GM21515 (cell line): ENCODE results near the gene ITPR1.

Source experiments
- ATAC-seq: cut with Tn5 transposase; IDR thresholded peaks from one replicate; pipeline ENCODE4 v1.9.1; 2021; ENCODE audit not compliant: unreplicated experiment

ITPR1 gene

GRCh38 chr3:4738737-4739274 lies 245.7 kb downstream of the ITPR1 start:
- ATAC-seq: no peak

GRCh38 chr3:4739289-4740236 lies 246.4 kb downstream of the ITPR1 start:
- ATAC-seq: no peak

- no peak for ATAC-seq
These were observed 247.4 kb downstream of the ITPR1 start for GRCh38 chr3:4740397-4741105.

GRCh38 chr3:4741106-4741403 lies 247.9 kb downstream of the ITPR1 start:
- ATAC-seq: no peak

- no peak for ATAC-seq
These were observed 248.5 kb downstream of the ITPR1 start for GRCh38 chr3:4741404-4742307.

- ATAC-seq: no peak
These were observed 249.2 kb downstream of the ITPR1 start for GRCh38 chr3:4742359-4742758.

- ATAC-seq: no peak
These were observed 250.2 kb downstream of the ITPR1 start for GRCh38 chr3:4743371-4743770.

- no peak for ATAC-seq
These were observed 251.5 kb downstream of the ITPR1 start for GRCh38 chr3:4744405-4745234.

GRCh38 chr3:4745235-4745610 lies 252.1 kb downstream of the ITPR1 start:
- ATAC-seq: no peak

- ATAC-seq: no peak
These were observed 253.3 kb downstream of the ITPR1 start for GRCh38 chr3:4746241-4746958.

- no peak for ATAC-seq
These were observed 255.0 kb downstream of the ITPR1 start for GRCh38 chr3:4748127-4748526.

GRCh38 chr3:4748701-4749378 lies 255.7 kb downstream of the ITPR1 start:
- ATAC-seq: no peak

- no peak for ATAC-seq
These were observed 256.4 kb downstream of the ITPR1 start for GRCh38 chr3:4749567-4750002.

GRCh38 chr3:4750306-4750968 lies 257.3 kb downstream of the ITPR1 start:
- ATAC-seq: no peak

GRCh38 chr3:4751029-4751501 lies 257.9 kb downstream of the ITPR1 start:
- no peak for ATAC-seq

GRCh38 chr3:4751502-4752101 lies 258.5 kb downstream of the ITPR1 start:
- ATAC-seq: no peak

- ATAC-seq: no peak
These were observed 259.3 kb downstream of the ITPR1 start for GRCh38 chr3:4752201-4753072.
